Measurements from ENCODE around the gene PTGES3L.

GRCh38 chr17:43019418-43019817, 39.5 kb upstream of the PTGES3L start:
- no peak for TF ChIP-seq EZH2 (IDR thresholded peaks at IDR 0.05; ENCODE audit: insufficient read depth, poor library complexity, severe bottlenecking)
- no peak for TF ChIP-seq EZH2phosphoT487 (IDR thresholded peaks at IDR 0.05; ENCODE audit: insufficient read depth, low read depth)

Measured in GM23248 (cell line).